Kidney (tissue), 14 donors: ENCODE measurements around the gene PDGFC. TPM values are rescaled to one million over a fixed set of nuclear protein-coding genes. Genes with fewer than 3 reads are reported as not detected.

Experiments used
- DNase-seq, 5 donors: peaks; one replicate each; pipeline ENCODE4 v3.0.0-alpha.2; 2013 to 2020
- FAIRE-seq: peaks from 2 replicates; lab custom pipeline; 2012; peaks lifted over from hg19 to GRCh38; lab: Jason Lieb, UNC
- H3K27ac ChIP-seq, 2 donors: one replicate each; pipeline ENCODE4 v1.7.0; 2013; ENCODE audit warnings: low read depth in 2 of 2, low read length in 2 of 2, inconsistent platforms in 1 of 2
- H3K27me3 ChIP-seq: one replicate; pipeline ENCODE4 v1.7.1; 2013; ENCODE audit warnings: low read length, inconsistent platforms; ENCODE audit not compliant: control insufficient read depth, insufficient read depth
- H3K36me3 ChIP-seq, 3 donors: one replicate each; pipeline versions ENCODE4 v1.7.0 to v1.7.1; 2013; ENCODE audit warnings: low read length in 3 of 3, control low read depth in 1 of 3, inconsistent platforms in 1 of 3; ENCODE audit not compliant: insufficient read depth in 3 of 3, control insufficient read depth in 2 of 3
- H3K4me1 ChIP-seq, 3 donors: one replicate each; pipeline versions ENCODE4 v1.7.0 to v1.7.1; 2013; ENCODE audit warnings: low read length in 3 of 3, inconsistent platforms in 1 of 3, low read depth in 1 of 3; ENCODE audit not compliant: control insufficient read depth in 2 of 3, insufficient read depth in 2 of 3
- H3K4me3 ChIP-seq, 3 donors: one replicate each; pipeline versions ENCODE4 v1.7.0 to v1.8.1; 2013; ENCODE audit warnings: low read length in 3 of 3, control low read depth in 1 of 3, inconsistent platforms in 1 of 3
- H3K9ac ChIP-seq, 3 donors: one replicate each; pipeline versions ENCODE4 v1.7.0 to v1.7.1; 2013; ENCODE audit warnings: low read length in 3 of 3, control low read depth in 1 of 3, inconsistent platforms in 1 of 3
- H3K9me3 ChIP-seq, 3 donors: one replicate each; pipeline versions ENCODE4 v1.7.0 to v1.7.1; 2013; ENCODE audit warnings: low read length in 3 of 3, control low read depth in 1 of 3, inconsistent platforms in 1 of 3; ENCODE audit not compliant: control insufficient read depth in 2 of 3, insufficient read depth in 1 of 3
- intact Hi-C: fragments of 100-400 bp; cut with DNase I; formaldehyde crosslinking; loops from one replicate; pipeline ENCODE4 v1.11.1; 2022
- polyA plus RNA-seq: library from polyadenylated mRNA; stranded (reverse); fragments of 350-450 nt; fragmentation: Illumina TruSeq; extraction: RNeasy Lipid Tissue Mini Kit (QIAGEN cat#74804); gene quantifications from one replicate; pipeline ENCODE4 v1.2.3, GENCODE V29; 2014; ENCODE audit warnings: low read depth, low replicate concordance; ENCODE audit not compliant: insufficient read depth
- total RNA-seq: library from RNA; stranded (reverse); fragmentation: NEBNext Ultra II Directional; extraction: Animal tissue kit (Norgen Biotek cat#: 25700); gene quantifications from one replicate; pipeline ENCODE4 v1.2.1, GENCODE V29; 2021
- TF ChIP-seq, protein P1 (sequence below): IDR thresholded peaks from 3 replicates; pipeline ENCODE4 v1.5.1; 2012; ENCODE audit warnings: mild to moderate bottlenecking, moderate library complexity, borderline replicate concordance; ENCODE audit not compliant: insufficient read depth; ENCODE audit errors: extremely low read depth
- donor health status: control.
- donor health status: control.
- donor health status: control.
- donor health status: control.
- donor health status: control.
- donor health status: DM: yes; HTN: yes; CAD: no.
- donor health status: Normal renal cell carcinoma (clear cell type).

Gene PDGFC
- total and polyA plus RNA-seq, 2 donors from 2014 or later, result 12.3 to 37.6 TPM

- intact Hi-C loops, result no loop called here
- TF ChIP-seq, protein P1, sequence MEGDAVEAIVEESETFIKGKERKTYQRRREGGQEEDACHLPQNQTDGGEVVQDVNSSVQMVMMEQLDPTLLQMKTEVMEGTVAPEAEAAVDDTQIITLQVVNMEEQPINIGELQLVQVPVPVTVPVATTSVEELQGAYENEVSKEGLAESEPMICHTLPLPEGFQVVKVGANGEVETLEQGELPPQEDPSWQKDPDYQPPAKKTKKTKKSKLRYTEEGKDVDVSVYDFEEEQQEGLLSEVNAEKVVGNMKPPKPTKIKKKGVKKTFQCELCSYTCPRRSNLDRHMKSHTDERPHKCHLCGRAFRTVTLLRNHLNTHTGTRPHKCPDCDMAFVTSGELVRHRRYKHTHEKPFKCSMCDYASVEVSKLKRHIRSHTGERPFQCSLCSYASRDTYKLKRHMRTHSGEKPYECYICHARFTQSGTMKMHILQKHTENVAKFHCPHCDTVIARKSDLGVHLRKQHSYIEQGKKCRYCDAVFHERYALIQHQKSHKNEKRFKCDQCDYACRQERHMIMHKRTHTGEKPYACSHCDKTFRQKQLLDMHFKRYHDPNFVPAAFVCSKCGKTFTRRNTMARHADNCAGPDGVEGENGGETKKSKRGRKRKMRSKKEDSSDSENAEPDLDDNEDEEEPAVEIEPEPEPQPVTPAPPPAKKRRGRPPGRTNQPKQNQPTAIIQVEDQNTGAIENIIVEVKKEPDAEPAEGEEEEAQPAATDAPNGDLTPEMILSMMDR, result no peak
- no peak for FAIRE-seq
- H3K4me3 ChIP-seq, result no peak overlapping the region
- no peak overlapping the region for H3K27ac ChIP-seq
- no peaks in the 10 kb centered on the region for H3K9me3 ChIP-seq
- H3K36me3 ChIP-seq, result no peaks in the 10 kb centered on the region
- DNase-seq, result no peak
- no peaks in the 10 kb centered on the region for H3K27me3 ChIP-seq
- no peaks in the 10 kb centered on the region for H3K4me1 ChIP-seq
- H3K9ac ChIP-seq, result no peak overlapping the region
Observed at GRCh38 chr4:156824451-156825060, 147.0 kb downstream of the PDGFC start.

GRCh38 chr4:156820931-156821330 is 150.7 kb downstream of the PDGFC start:
- no peaks in the 10 kb centered on the region for H3K36me3 ChIP-seq
- no peak for FAIRE-seq
- no peak overlapping the region for H3K27ac ChIP-seq
- TF ChIP-seq, protein P1, result no peak
- H3K4me3 ChIP-seq, result no peak overlapping the region
- DNase-seq, result no peak
- intact Hi-C loops, result no loop called here
- H3K9ac ChIP-seq, result no peak overlapping the region
- H3K9me3 ChIP-seq, result no peaks in the 10 kb centered on the region
- no peaks in the 10 kb centered on the region for H3K4me1 ChIP-seq
- no peaks in the 10 kb centered on the region for H3K27me3 ChIP-seq

GRCh38 chr4:156816360-156816755 is 155.2 kb downstream of the PDGFC start:
- FAIRE-seq (peak; percentile 32), DNase-seq (no peak)
- intact Hi-C loops, result no loop called here
- H3K9me3 ChIP-seq, result no peaks in the 10 kb centered on the region
- no peaks in the 10 kb centered on the region for H3K27me3 ChIP-seq
- no peak overlapping the region for H3K4me3 ChIP-seq
- TF ChIP-seq, protein P1, result no peak
- no peaks in the 10 kb centered on the region for H3K4me1 ChIP-seq
- no peak overlapping the region for H3K27ac ChIP-seq
- no peaks in the 10 kb centered on the region for H3K36me3 ChIP-seq
- H3K9ac ChIP-seq, result no peak overlapping the region
